GM19397 (cell line): ENCODE data around the gene PSMG4.

Experiments
- ATAC-seq: cut with Tn5 transposase; IDR thresholded peaks from one replicate; pipeline ENCODE4 v1.9.1; 2021; ENCODE audit warnings: mild to moderate bottlenecking, moderate library complexity; ENCODE audit not compliant: unreplicated experiment

The PSMG4 gene

GRCh38 chr6:3304500-3305215 lies 45.9 kb downstream of the PSMG4 start:
- ATAC-seq: no peak

- no peak for ATAC-seq
These were observed 46.4 kb downstream of the PSMG4 start for GRCh38 chr6:3305216-3305565.

GRCh38 chr6:3305831-3306230 lies 47.1 kb downstream of the PSMG4 start:
- no peak for ATAC-seq

GRCh38 chr6:3306848-3307247 lies 48.1 kb downstream of the PSMG4 start:
- ATAC-seq: no peak

GRCh38 chr6:3307436-3307835 lies 48.7 kb downstream of the PSMG4 start:
- ATAC-seq: no peak

GRCh38 chr6:3308106-3308505 lies 49.4 kb downstream of the PSMG4 start:
- ATAC-seq: no peak

- ATAC-seq: no peak
These were observed 50.8 kb downstream of the PSMG4 start for GRCh38 chr6:3309391-3310050.

- no peak for ATAC-seq
These were observed 51.3 kb downstream of the PSMG4 start for GRCh38 chr6:3310051-3310448.

GRCh38 chr6:3310703-3311102 lies 52.0 kb downstream of the PSMG4 start:
- ATAC-seq: no peak

GRCh38 chr6:3311826-3312225 lies 53.1 kb downstream of the PSMG4 start:
- ATAC-seq: no peak

- ATAC-seq: no peak
These were observed 54.0 kb downstream of the PSMG4 start for GRCh38 chr6:3312604-3313231.

GRCh38 chr6:3314176-3314575 lies 55.4 kb downstream of the PSMG4 start:
- no peak for ATAC-seq

- no peak for ATAC-seq
These were observed 56.1 kb downstream of the PSMG4 start for GRCh38 chr6:3314621-3315467.

- ATAC-seq: no peak
These were observed 57.1 kb downstream of the PSMG4 start for GRCh38 chr6:3315841-3316240.

GRCh38 chr6:3316331-3316730 lies 57.6 kb downstream of the PSMG4 start:
- no peak for ATAC-seq

- no peak for ATAC-seq
These were observed 58.1 kb downstream of the PSMG4 start for GRCh38 chr6:3316818-3317217.
